ENCODE measurements around the gene NKX2-3.

- TF ChIP-seq POLR2A (IDR thresholded peaks at IDR 0.05) (no peak), CTCF (IDR thresholded peaks at IDR 0.05) (no peak), POLR2AphosphoS5 (IDR thresholded peaks at IDR 0.05; ENCODE audit: insufficient read depth in 1 of 2, low read depth in 1 of 2) (no peak)
Measured at GRCh38 chr10:99562631-99563030, 29.9 kb downstream of the NKX2-3 start.
